ENCODE data around the gene SCN3A. TPM values are rescaled to one million over a fixed set of nuclear protein-coding genes. Genes with fewer than 3 reads are reported as not detected.

Gene SCN3A
- total RNA-seq = under 0.01 and 0.72 TPM in 2 replicates

GRCh38 chr2:165203689-165204559 is at the start of gene SCN3A:
Gene SCN3A (minus strand): TSS chr2:165204050. CDS start chr2:165176394, 27,656 bp downstream.

GRCh38 chr2:165239230-165239629 is 35.4 kb upstream of the SCN3A start, which contains the start of gene SCN2A:
Gene SCN2A (plus strand): TSS chr2:165239414. CDS start chr2:165295824, 56,410 bp downstream.

Other genes with a start within 250 kb of the SCN3A start
- not detected in 2 replicates for gene SLC38A11, start 248.5 kb downstream of the SCN3A start, total RNA-seq
- gene SCN2A, start 35.4 kb upstream of the SCN3A start, total RNA-seq = 0.21 and 0.24 TPM in 2 replicates

Measured in tracheal epithelial cell (primary cell).